ENCODE data around the gene ATE1. TPM values are rescaled to one million over a fixed set of nuclear protein-coding genes. Genes with fewer than 3 reads are reported as not detected.
"Not testable (repeated sequence)": the region's sequence is repeated elsewhere in the genome, so short reads cannot be mapped to it uniquely, and the experiment has no call there.

Gene ATE1
- total RNA-seq, 1 donor from 2014 or later, result 22.6 TPM

GRCh38 chr10:121831237-121831636 is 96.6 kb downstream of the ATE1 start:
- Histone ChIP-seq H2AFZ (ENCODE audit: low read depth, low read length) (no peak overlapping the region), H3K9me3 (ENCODE audit: insufficient read depth, low read depth, low read length) (no peaks in the 10 kb centered on the region), H3K9ac (ENCODE audit: low read length) (no peak overlapping the region), H3K79me2 (ENCODE audit: insufficient read depth, low read length) (no peaks in the 10 kb centered on the region), H4K20me1 (ENCODE audit: insufficient read depth, low read length) (no peaks in the 10 kb centered on the region), H3K4me3 (ENCODE audit: insufficient read depth, low read depth, low read length) (no peak overlapping the region), H3K27ac (ENCODE audit: low read depth, low read length) (no peak overlapping the region), H3K36me3 (ENCODE audit: insufficient read depth, low read length) (peaks cover 5% of the 10 kb centered on the region), H3K27me3 (ENCODE audit: insufficient read depth, low read length) (no peaks in the 10 kb centered on the region), H3K4me1 (ENCODE audit: insufficient read depth, low read length) (no peaks in the 10 kb centered on the region), H3K4me2 (ENCODE audit: low read length) (no peak overlapping the region)
- TF ChIP-seq, protein P1, sequence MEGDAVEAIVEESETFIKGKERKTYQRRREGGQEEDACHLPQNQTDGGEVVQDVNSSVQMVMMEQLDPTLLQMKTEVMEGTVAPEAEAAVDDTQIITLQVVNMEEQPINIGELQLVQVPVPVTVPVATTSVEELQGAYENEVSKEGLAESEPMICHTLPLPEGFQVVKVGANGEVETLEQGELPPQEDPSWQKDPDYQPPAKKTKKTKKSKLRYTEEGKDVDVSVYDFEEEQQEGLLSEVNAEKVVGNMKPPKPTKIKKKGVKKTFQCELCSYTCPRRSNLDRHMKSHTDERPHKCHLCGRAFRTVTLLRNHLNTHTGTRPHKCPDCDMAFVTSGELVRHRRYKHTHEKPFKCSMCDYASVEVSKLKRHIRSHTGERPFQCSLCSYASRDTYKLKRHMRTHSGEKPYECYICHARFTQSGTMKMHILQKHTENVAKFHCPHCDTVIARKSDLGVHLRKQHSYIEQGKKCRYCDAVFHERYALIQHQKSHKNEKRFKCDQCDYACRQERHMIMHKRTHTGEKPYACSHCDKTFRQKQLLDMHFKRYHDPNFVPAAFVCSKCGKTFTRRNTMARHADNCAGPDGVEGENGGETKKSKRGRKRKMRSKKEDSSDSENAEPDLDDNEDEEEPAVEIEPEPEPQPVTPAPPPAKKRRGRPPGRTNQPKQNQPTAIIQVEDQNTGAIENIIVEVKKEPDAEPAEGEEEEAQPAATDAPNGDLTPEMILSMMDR (IDR thresholded peaks at IDR 0.05; ENCODE audit: insufficient read depth, low read depth, low read length), result no peak
- no peak for TF ChIP-seq EZH2 (IDR thresholded peaks at IDR 0.05; ENCODE audit: insufficient read depth, low read length)
- H3K9me3 Mint-ChIP-seq (ENCODE audit: unreplicated experiment), result peaks cover 2% of the 10 kb centered on the region
- no peak overlapping the region for H3K4me3 Mint-ChIP-seq (ENCODE audit: unreplicated experiment)
- H3K27me3 Mint-ChIP-seq (ENCODE audit: low read depth, unreplicated experiment), result no peaks in the 10 kb centered on the region
- no peak for DNase-seq (ENCODE audit: low read depth)
- peaks cover 2% of the 10 kb centered on the region for H3K4me1 Mint-ChIP-seq (ENCODE audit: low read depth, unreplicated experiment)
- no peak for FAIRE-seq
- H3K36me3 Mint-ChIP-seq (ENCODE audit: low read depth, unreplicated experiment), result peaks cover 8% of the 10 kb centered on the region
- H3K27ac Mint-ChIP-seq (ENCODE audit: unreplicated experiment), result no peak overlapping the region

- Histone ChIP-seq H4K20me1 (ENCODE audit: insufficient read depth, low read length) (no peaks in the 10 kb centered on the region), H3K27ac (ENCODE audit: low read depth, low read length) (no peak overlapping the region), H3K4me3 (ENCODE audit: insufficient read depth, low read depth, low read length) (no peak overlapping the region), H3K4me1 (ENCODE audit: insufficient read depth, low read length) (no peaks in the 10 kb centered on the region), H3K36me3 (ENCODE audit: insufficient read depth, low read length) (peaks cover 5% of the 10 kb centered on the region), H3K79me2 (ENCODE audit: insufficient read depth, low read length) (no peaks in the 10 kb centered on the region), H3K27me3 (ENCODE audit: insufficient read depth, low read length) (no peaks in the 10 kb centered on the region), H3K4me2 (ENCODE audit: low read length) (no peak overlapping the region), H2AFZ (ENCODE audit: low read depth, low read length) (no peak overlapping the region), H3K9ac (ENCODE audit: low read length) (no peak overlapping the region), H3K9me3 (ENCODE audit: insufficient read depth, low read depth, low read length) (no peaks in the 10 kb centered on the region)
- no peak overlapping the region for H3K4me3 Mint-ChIP-seq (ENCODE audit: unreplicated experiment)
- DNase-seq (ENCODE audit: low read depth) (no peak), FAIRE-seq (no peak)
- H3K27me3 Mint-ChIP-seq (ENCODE audit: low read depth, unreplicated experiment), result no peaks in the 10 kb centered on the region
- H3K36me3 Mint-ChIP-seq (ENCODE audit: low read depth, unreplicated experiment), result peaks cover 8% of the 10 kb centered on the region
- no peak overlapping the region for H3K27ac Mint-ChIP-seq (ENCODE audit: unreplicated experiment)
- TF ChIP-seq, protein P1 (IDR thresholded peaks at IDR 0.05; ENCODE audit: insufficient read depth, low read depth, low read length), result no peak
- no peak for TF ChIP-seq EZH2 (IDR thresholded peaks at IDR 0.05; ENCODE audit: insufficient read depth, low read length)
- peaks cover 2% of the 10 kb centered on the region for H3K4me1 Mint-ChIP-seq (ENCODE audit: low read depth, unreplicated experiment)
- peaks cover 2% of the 10 kb centered on the region for H3K9me3 Mint-ChIP-seq (ENCODE audit: unreplicated experiment)
These were observed 97.7 kb downstream of the ATE1 start for GRCh38 chr10:121830101-121830500.

DNA sequence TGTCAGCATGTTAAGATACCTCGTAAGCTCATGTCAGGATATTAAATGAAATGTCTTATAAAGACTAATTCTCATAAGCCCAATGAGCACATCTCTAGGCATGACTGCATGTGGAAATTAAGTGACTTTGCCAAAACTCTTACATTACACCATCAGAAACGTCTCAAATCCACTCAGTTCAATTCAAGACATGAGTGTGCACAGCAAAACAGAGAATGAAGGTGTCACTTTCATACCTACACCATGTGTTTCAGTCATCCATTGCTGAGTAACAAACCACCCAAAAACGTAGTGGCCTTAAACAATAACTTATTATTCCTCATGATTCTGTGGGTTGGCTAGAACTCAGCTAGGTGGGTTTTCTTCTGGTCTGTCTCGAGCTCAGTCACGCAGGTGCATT is 99.8 kb downstream of the ATE1 start:
- H3K9me3 ChIP-seq (ENCODE audit: insufficient read depth, low read depth, low read length), result no peaks in the 10 kb centered on the region
- peaks cover 8% of the 10 kb centered on the region for H3K36me3 Mint-ChIP-seq (ENCODE audit: low read depth, unreplicated experiment)

GRCh38 chr10:121826773-121827172 is 101.1 kb downstream of the ATE1 start:
- H3K4me3 ChIP-seq (ENCODE audit: insufficient read depth, low read depth, low read length); H3K27me3 ChIP-seq (ENCODE audit: insufficient read depth, low read length); H3K4me3 Mint-ChIP-seq (ENCODE audit: unreplicated experiment); H3K36me3 ChIP-seq (ENCODE audit: insufficient read depth, low read length); H3K27ac ChIP-seq (ENCODE audit: low read depth, low read length); H3K79me2 ChIP-seq (ENCODE audit: insufficient read depth, low read length); H3K36me3 Mint-ChIP-seq (ENCODE audit: low read depth, unreplicated experiment); FAIRE-seq; H3K4me1 ChIP-seq (ENCODE audit: insufficient read depth, low read length); H3K9ac ChIP-seq (ENCODE audit: low read length); H3K27ac Mint-ChIP-seq (ENCODE audit: unreplicated experiment); DNase-seq (ENCODE audit: low read depth); H3K4me1 Mint-ChIP-seq (ENCODE audit: low read depth, unreplicated experiment); H3K9me3 ChIP-seq (ENCODE audit: insufficient read depth, low read depth, low read length); H4K20me1 ChIP-seq (ENCODE audit: insufficient read depth, low read length); H2AFZ ChIP-seq (ENCODE audit: low read depth, low read length); H3K27me3 Mint-ChIP-seq (ENCODE audit: low read depth, unreplicated experiment); H3K9me3 Mint-ChIP-seq (ENCODE audit: unreplicated experiment); H3K4me2 ChIP-seq (ENCODE audit: low read length): not testable (repeated sequence)

More for the DNA sequence above, 99.8 kb downstream of the ATE1 start:
- H3K27ac Mint-ChIP-seq (ENCODE audit: unreplicated experiment), result no peak overlapping the region
- no peak overlapping the region for H3K4me3 Mint-ChIP-seq (ENCODE audit: unreplicated experiment)
- peaks cover 6% of the 10 kb centered on the region for H4K20me1 ChIP-seq (ENCODE audit: insufficient read depth, low read length)
- no peak overlapping the region for H3K4me2 ChIP-seq (ENCODE audit: low read length)
- H3K27ac ChIP-seq (ENCODE audit: low read depth, low read length), result no peak overlapping the region
- H3K27me3 ChIP-seq (ENCODE audit: insufficient read depth, low read length), result no peaks in the 10 kb centered on the region
- peaks cover 5% of the 10 kb centered on the region for H3K36me3 ChIP-seq (ENCODE audit: insufficient read depth, low read length)
- no peaks in the 10 kb centered on the region for H3K4me1 ChIP-seq (ENCODE audit: insufficient read depth, low read length)
- H3K79me2 ChIP-seq (ENCODE audit: insufficient read depth, low read length), result no peaks in the 10 kb centered on the region
- DNase-seq (ENCODE audit: low read depth) (no peak), FAIRE-seq (no peak)
- H3K4me3 ChIP-seq (ENCODE audit: insufficient read depth, low read depth, low read length), result no peak overlapping the region
- peaks cover 5% of the 10 kb centered on the region for H3K4me1 Mint-ChIP-seq (ENCODE audit: low read depth, unreplicated experiment)
- no peak overlapping the region for H3K9ac ChIP-seq (ENCODE audit: low read length)
- H2AFZ ChIP-seq (ENCODE audit: low read depth, low read length), result no peak overlapping the region
- H3K9me3 Mint-ChIP-seq (ENCODE audit: unreplicated experiment), result peaks cover 2% of the 10 kb centered on the region
- no peak for TF ChIP-seq EZH2 (IDR thresholded peaks at IDR 0.05; ENCODE audit: insufficient read depth, low read length)
- TF ChIP-seq, protein P1 (IDR thresholded peaks at IDR 0.05; ENCODE audit: insufficient read depth, low read depth, low read length), result no peak
- H3K27me3 Mint-ChIP-seq (ENCODE audit: low read depth, unreplicated experiment), result no peaks in the 10 kb centered on the region
